Measurements from ENCODE around the gene RPS6KA6. TPM values are rescaled to one million over a fixed set of nuclear protein-coding genes. Genes with fewer than 3 reads are reported as not detected.

RPS6KA6 gene
- total and polyA plus RNA-seq, 2 experiments from 2014 or later: 2.4 to 9.3 TPM

DNA sequence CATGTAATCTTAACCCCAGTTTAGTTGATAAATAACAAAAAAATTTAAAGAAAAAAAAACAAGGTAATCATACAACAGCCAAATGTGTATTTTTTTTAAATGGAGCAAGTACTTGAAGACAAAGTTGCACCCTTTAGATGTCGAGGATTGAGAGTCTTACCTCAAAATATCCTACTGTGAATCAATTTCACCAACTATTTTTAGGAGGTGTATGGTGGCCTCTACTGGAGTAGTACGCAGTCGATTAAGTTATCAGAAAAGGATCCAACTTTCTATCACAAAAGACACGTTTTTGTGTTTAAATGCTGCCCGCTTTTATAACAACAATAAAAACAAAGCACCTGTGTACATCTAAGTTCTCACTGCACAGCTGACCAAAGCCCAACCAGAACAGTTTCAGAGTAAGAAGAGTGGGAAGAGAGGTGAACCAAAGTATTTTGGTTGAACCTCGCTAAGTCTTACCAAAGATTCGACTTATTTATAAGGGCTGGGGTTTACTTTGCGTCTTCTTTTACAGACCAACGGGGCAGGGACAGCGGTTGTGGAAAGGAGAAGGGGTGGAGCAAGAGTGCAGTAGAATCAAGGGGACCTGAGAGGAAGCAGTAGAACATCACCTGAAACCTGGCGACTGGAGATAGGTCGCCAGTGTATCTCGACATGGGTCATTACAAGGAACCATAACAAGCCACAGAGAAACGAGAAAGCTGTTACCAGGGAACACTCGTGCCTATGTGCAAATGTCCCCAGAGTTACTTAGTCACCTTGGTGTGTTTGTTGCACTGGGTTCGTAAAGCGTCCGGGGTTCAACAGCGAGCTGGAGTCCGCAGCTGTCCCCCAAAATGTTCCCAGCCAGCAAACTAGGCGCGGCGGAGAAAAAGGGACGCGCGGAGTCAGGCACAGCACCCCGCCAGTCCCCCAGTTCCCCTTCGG, 1.1 kb downstream of the RPS6KA6 start:
- Histone ChIP-seq H3K4me3 (peak overlapping the region; percentile 57), H3K79me2 (peaks cover 37% of the 10 kb centered on the region), H3K4me2 (peak overlapping the region; percentile 76), H3K9me2 (replicated peaks; ENCODE audit: insufficient read depth) (no peaks in the 10 kb centered on the region), H3K27me3 (no peaks in the 10 kb centered on the region), H3K27ac (peak overlapping the region; percentile 77), H3K36me3 (replicated peaks; ENCODE audit: insufficient read depth, low read depth) (no peaks in the 10 kb centered on the region), H2AFZ (peak overlapping the region; percentile 86), H4K20me1 (ENCODE audit: insufficient read depth, poor library complexity, severe bottlenecking) (no peaks in the 10 kb centered on the region), H3K4me1 (ENCODE audit: insufficient read depth) (no peaks in the 10 kb centered on the region), H3K9me3 (ENCODE audit: low read depth) (no peaks in the 10 kb centered on the region)
- peak; percentile 13 for DNase-seq (ENCODE audit: low spot score)
- TF ChIP-seq EZH2phosphoT487 (IDR thresholded peaks at IDR 0.05; ENCODE audit: low read depth, severe bottlenecking, unreplicated experiment): no peak
- TF ChIP-seq, protein P1, sequence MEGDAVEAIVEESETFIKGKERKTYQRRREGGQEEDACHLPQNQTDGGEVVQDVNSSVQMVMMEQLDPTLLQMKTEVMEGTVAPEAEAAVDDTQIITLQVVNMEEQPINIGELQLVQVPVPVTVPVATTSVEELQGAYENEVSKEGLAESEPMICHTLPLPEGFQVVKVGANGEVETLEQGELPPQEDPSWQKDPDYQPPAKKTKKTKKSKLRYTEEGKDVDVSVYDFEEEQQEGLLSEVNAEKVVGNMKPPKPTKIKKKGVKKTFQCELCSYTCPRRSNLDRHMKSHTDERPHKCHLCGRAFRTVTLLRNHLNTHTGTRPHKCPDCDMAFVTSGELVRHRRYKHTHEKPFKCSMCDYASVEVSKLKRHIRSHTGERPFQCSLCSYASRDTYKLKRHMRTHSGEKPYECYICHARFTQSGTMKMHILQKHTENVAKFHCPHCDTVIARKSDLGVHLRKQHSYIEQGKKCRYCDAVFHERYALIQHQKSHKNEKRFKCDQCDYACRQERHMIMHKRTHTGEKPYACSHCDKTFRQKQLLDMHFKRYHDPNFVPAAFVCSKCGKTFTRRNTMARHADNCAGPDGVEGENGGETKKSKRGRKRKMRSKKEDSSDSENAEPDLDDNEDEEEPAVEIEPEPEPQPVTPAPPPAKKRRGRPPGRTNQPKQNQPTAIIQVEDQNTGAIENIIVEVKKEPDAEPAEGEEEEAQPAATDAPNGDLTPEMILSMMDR (IDR thresholded peaks at IDR 0.05; ENCODE audit: poor library complexity): peak; percentile 22
- WGBS (ENCODE audit: low lambda C conversion rate, missing lambda C conversion rate): 52% methylated on average over 28 of the region's 28 CpGs

DNA sequence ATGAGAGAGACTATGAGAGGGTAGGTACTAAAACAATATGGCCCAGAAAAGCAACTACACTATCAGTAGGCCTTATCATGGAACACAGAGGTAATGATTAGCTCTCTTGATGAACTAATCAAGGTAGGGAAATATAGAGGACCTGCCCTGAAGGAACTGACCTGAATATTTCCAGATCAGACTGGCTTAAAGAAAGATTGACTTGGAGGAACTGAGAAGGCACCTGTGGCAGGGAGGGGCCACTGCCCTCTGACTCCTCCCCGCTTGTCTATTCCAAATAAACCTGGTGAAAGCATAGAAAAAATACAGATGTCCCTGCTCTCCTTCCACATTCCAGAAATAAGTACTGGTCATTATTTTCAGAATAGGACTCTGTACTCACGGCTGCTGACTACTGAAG, 5.5 kb downstream of the RPS6KA6 start:
- H3K4me2 ChIP-seq: peak overlapping the region; percentile 6
- no peaks in the 10 kb centered on the region for H3K27me3 ChIP-seq
- no peak overlapping the region for H2AFZ ChIP-seq
- DNase-seq (ENCODE audit: low spot score): peak; percentile 23
- H3K4me3 ChIP-seq: no peak overlapping the region
- H3K9me2 ChIP-seq (replicated peaks; ENCODE audit: insufficient read depth): no peaks in the 10 kb centered on the region
- peak overlapping the region; percentile 32 for H3K27ac ChIP-seq
- H3K79me2 ChIP-seq: peaks cover 48% of the 10 kb centered on the region
- no peaks in the 10 kb centered on the region for H3K4me1 ChIP-seq (ENCODE audit: insufficient read depth)
- TF ChIP-seq EZH2phosphoT487 (IDR thresholded peaks at IDR 0.05; ENCODE audit: low read depth, severe bottlenecking, unreplicated experiment): no peak
- no peak for TF ChIP-seq EZH2 (IDR thresholded peaks at IDR 0.05; ENCODE audit: borderline replicate concordance)
- TF ChIP-seq, protein P1 (IDR thresholded peaks at IDR 0.05; ENCODE audit: poor library complexity): no peak
- no peaks in the 10 kb centered on the region for H3K9me3 ChIP-seq (ENCODE audit: low read depth)
- no peaks in the 10 kb centered on the region for H3K36me3 ChIP-seq (replicated peaks; ENCODE audit: insufficient read depth, low read depth)
- H4K20me1 ChIP-seq (ENCODE audit: insufficient read depth, poor library complexity, severe bottlenecking): no peaks in the 10 kb centered on the region
- 55% methylated on average over 2 of the region's 2 CpGs for WGBS (ENCODE audit: low lambda C conversion rate, missing lambda C conversion rate)

DNA sequence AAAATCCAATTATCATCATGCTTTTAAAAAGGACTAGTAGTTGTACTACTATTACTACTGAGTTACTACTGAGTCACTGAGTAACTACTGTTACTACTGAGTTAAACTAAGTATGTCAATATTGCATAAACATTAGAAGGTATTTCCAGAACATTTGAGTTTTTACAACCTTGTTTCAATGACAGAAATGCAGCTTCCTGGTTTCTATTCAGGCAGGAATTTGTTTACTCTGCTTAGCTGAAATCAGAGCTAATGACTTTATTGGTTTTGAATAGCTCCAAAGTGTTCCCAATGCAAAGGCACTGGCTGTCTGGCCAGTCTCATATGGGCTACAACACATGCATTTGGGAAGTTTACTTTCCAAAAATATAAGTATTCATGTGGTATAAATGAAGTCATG, 12.0 kb downstream of the RPS6KA6 start:
- Histone ChIP-seq H3K9me3 (ENCODE audit: low read depth) (no peaks in the 10 kb centered on the region), H3K36me3 (replicated peaks; ENCODE audit: insufficient read depth, low read depth) (no peaks in the 10 kb centered on the region), H3K27ac (no peak overlapping the region), H4K20me1 (ENCODE audit: insufficient read depth, poor library complexity, severe bottlenecking) (no peaks in the 10 kb centered on the region), H3K4me1 (ENCODE audit: insufficient read depth) (no peaks in the 10 kb centered on the region), H3K4me3 (no peak overlapping the region), H3K27me3 (no peaks in the 10 kb centered on the region), H3K79me2 (peaks cover 9% of the 10 kb centered on the region), H3K9me2 (replicated peaks; ENCODE audit: insufficient read depth) (no peaks in the 10 kb centered on the region), H3K4me2 (no peak overlapping the region), H2AFZ (no peak overlapping the region)
- TF ChIP-seq EZH2phosphoT487 (IDR thresholded peaks at IDR 0.05; ENCODE audit: low read depth, severe bottlenecking, unreplicated experiment) (no peak), EZH2 (IDR thresholded peaks at IDR 0.05; ENCODE audit: borderline replicate concordance) (no peak)
- TF ChIP-seq, protein P1 (IDR thresholded peaks at IDR 0.05; ENCODE audit: poor library complexity): no peak
- no peak for DNase-seq (ENCODE audit: low spot score)

Measured in hepatocyte (in vitro differentiated cells).